ENCODE results near the gene MAP3K5.

- TF ChIP-seq CTCF (IDR thresholded peaks at IDR 0.05) (no peak), POLR2A (IDR thresholded peaks at IDR 0.05) (no peak)
These were observed 22.5 kb downstream of the MAP3K5 start for GRCh38 chr6:136769759-136770158.
